Stimulated activated naive CD8-positive, alpha-beta T cell treated with anti-CD3 and anti-CD28 coated beads, Interleukin-15, Interleukin-2, amounts not matched to agents 100 ng/mL and 50 ng/mL, for 24 hours (primary cell): Measurements from ENCODE around the gene DIAPH3.

ENCODE experiments used
- H3K27ac Mint-ChIP-seq: one replicate; pipeline ENCODE4 v1.8.0; 2021; ENCODE audit warnings: mild to moderate bottlenecking, mixed read lengths
- H3K27me3 Mint-ChIP-seq: one replicate; pipeline ENCODE4 v1.8.0; 2021; ENCODE audit warnings: mixed read lengths
- H3K36me3 Mint-ChIP-seq: one replicate; pipeline ENCODE4 v1.8.0; 2021; ENCODE audit warnings: low read depth, mixed read lengths
- H3K4me1 Mint-ChIP-seq: one replicate; pipeline ENCODE4 v1.8.0; 2021; ENCODE audit warnings: low read depth, mixed read lengths
- H3K4me3 Mint-ChIP-seq: one replicate; pipeline ENCODE4 v1.8.0; 2021; ENCODE audit warnings: mild to moderate bottlenecking, mixed read lengths
- H3K9me3 Mint-ChIP-seq: one replicate; pipeline ENCODE4 v1.8.0; 2021; ENCODE audit warnings: mixed read lengths

DIAPH3 gene

DNA sequence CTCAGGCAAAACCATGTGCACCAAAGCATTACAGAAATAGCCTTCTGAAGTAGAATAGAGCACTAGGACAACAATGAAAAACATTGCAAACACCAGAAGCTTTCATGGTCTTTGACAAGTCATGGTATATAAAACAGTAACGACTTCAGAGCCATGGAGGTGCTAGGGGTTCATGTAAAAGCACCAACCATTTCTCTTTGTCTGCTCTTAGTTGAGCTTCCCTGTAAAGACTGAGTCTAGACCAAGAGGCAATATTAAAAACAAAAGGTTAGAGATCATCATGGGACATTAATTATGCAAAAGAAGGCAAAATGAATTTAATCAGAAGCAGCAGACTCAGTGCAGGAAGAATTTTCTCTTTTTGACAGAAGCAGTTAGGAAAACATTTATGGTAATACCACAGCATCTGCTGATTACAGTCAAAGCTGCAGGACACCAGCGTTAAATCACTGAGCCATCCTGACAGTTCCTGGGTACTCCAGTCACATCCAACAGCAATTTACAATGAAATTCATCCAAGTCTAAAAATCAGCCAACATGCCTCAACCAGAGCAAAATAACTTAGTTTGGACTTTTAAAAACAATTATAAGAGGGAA, 476.8 kb downstream of the DIAPH3 start:
- H3K27ac Mint-ChIP-seq = no peak overlapping the region
- H3K4me3 Mint-ChIP-seq = no peak overlapping the region
- no peaks in the 10 kb centered on the region for H3K27me3 Mint-ChIP-seq
- no peaks in the 10 kb centered on the region for H3K9me3 Mint-ChIP-seq
- H3K36me3 Mint-ChIP-seq = no peaks in the 10 kb centered on the region
- H3K4me1 Mint-ChIP-seq = no peaks in the 10 kb centered on the region

DNA sequence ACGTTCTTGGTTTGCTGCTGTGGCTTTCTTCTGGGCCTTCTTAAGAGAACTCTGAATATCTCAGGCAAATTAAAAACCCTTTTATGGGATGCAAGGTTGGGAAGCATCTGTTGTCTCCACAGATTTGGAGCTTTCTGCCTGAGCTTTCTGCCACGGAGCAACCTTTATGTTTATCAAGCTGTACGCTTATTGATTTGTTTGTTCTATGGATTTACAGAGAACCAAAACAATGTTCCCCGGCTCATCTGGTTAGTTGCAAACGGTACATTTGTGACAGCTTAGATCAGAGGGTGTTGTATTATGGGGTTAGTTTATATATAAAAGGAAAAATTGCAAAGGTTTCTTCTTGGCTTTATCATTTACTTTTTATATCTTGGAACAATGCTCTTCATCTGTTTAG, 479.6 kb downstream of the DIAPH3 start:
- Mint-ChIP-seq H3K27ac (no peak overlapping the region), H3K9me3 (no peaks in the 10 kb centered on the region), H3K36me3 (no peaks in the 10 kb centered on the region), H3K4me3 (no peak overlapping the region), H3K4me1 (no peaks in the 10 kb centered on the region), H3K27me3 (no peaks in the 10 kb centered on the region)

- H3K4me1 Mint-ChIP-seq = no peaks in the 10 kb centered on the region
- H3K9me3 Mint-ChIP-seq = no peaks in the 10 kb centered on the region
- H3K27ac Mint-ChIP-seq = no peak overlapping the region
- H3K27me3 Mint-ChIP-seq = no peaks in the 10 kb centered on the region
- no peaks in the 10 kb centered on the region for H3K36me3 Mint-ChIP-seq
- H3K4me3 Mint-ChIP-seq = no peak overlapping the region
These were observed 482.0 kb downstream of the DIAPH3 start for GRCh38 chr13:59681636-59682311.

GRCh38 chr13:59680429-59681024, 483.2 kb downstream of the DIAPH3 start:
- Mint-ChIP-seq H3K4me1 (no peaks in the 10 kb centered on the region), H3K36me3 (no peaks in the 10 kb centered on the region), H3K4me3 (no peak overlapping the region), H3K9me3 (no peaks in the 10 kb centered on the region), H3K27ac (no peak overlapping the region), H3K27me3 (no peaks in the 10 kb centered on the region)

GRCh38 chr13:59679254-59679653, 484.5 kb downstream of the DIAPH3 start:
- Mint-ChIP-seq H3K4me3 (no peak overlapping the region), H3K9me3 (no peaks in the 10 kb centered on the region), H3K27ac (no peak overlapping the region), H3K4me1 (no peaks in the 10 kb centered on the region), H3K27me3 (no peaks in the 10 kb centered on the region), H3K36me3 (no peaks in the 10 kb centered on the region)

- Mint-ChIP-seq H3K4me3 (no peak overlapping the region), H3K4me1 (no peaks in the 10 kb centered on the region), H3K9me3 (no peaks in the 10 kb centered on the region), H3K27ac (no peak overlapping the region), H3K27me3 (no peaks in the 10 kb centered on the region), H3K36me3 (no peaks in the 10 kb centered on the region)
These were observed 485.5 kb downstream of the DIAPH3 start for GRCh38 chr13:59677966-59678814.

- no peak overlapping the region for H3K27ac Mint-ChIP-seq
- no peak overlapping the region for H3K4me3 Mint-ChIP-seq
- H3K4me1 Mint-ChIP-seq = no peaks in the 10 kb centered on the region
- H3K27me3 Mint-ChIP-seq = no peaks in the 10 kb centered on the region
- H3K36me3 Mint-ChIP-seq = no peaks in the 10 kb centered on the region
- no peaks in the 10 kb centered on the region for H3K9me3 Mint-ChIP-seq
These were observed 486.3 kb downstream of the DIAPH3 start for GRCh38 chr13:59677430-59677829.

DNA sequence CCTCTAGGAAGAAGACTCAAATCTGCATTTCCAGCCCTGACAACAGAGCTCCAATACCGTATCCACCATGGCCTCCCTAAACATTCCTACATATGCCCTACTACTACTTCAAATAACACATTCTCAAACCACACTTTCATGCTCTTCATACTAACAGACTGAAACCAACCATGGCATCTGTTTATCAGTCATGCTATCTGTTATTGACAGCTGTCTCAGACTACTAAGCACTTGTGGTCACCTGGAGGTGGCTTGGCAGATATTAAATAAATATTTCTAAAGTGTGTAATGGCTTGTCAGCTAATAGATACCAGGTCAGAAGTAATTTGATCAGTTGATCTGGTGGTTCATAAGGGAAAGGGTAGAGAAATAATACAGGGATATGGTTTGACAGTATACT, 489.1 kb downstream of the DIAPH3 start:
- Mint-ChIP-seq H3K27me3 (no peaks in the 10 kb centered on the region), H3K27ac (no peak overlapping the region), H3K36me3 (no peaks in the 10 kb centered on the region), H3K9me3 (no peaks in the 10 kb centered on the region), H3K4me3 (no peak overlapping the region), H3K4me1 (peaks cover 4% of the 10 kb centered on the region)

- H3K27me3 Mint-ChIP-seq = no peaks in the 10 kb centered on the region
- H3K4me3 Mint-ChIP-seq = no peak overlapping the region
- H3K9me3 Mint-ChIP-seq = no peaks in the 10 kb centered on the region
- H3K27ac Mint-ChIP-seq = no peak overlapping the region
- peaks cover 4% of the 10 kb centered on the region for H3K4me1 Mint-ChIP-seq
- H3K36me3 Mint-ChIP-seq = no peaks in the 10 kb centered on the region
These were observed 490.4 kb downstream of the DIAPH3 start for GRCh38 chr13:59673286-59673685.

DNA sequence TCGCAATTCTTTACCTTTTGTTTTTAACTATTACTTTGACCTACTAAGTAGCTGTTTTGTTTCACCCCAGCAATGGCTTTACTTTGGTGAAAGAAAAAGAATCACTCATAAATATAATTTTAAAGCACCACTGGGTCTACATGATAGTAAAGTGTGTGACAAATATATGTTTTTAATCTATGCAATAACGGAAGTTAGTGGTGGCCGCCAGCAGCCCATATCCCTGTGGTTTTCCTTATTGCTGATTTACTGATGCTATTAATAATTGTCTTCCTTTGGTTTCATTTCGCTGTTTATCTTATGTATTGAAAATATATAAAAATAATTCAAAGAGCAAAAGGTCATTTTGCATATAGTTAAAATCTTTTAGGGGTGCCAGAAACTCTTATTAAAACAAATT, 491.3 kb downstream of the DIAPH3 start:
- Mint-ChIP-seq H3K9me3 (no peaks in the 10 kb centered on the region), H3K4me3 (no peak overlapping the region), H3K27ac (no peak overlapping the region), H3K36me3 (no peaks in the 10 kb centered on the region), H3K4me1 (peaks cover 4% of the 10 kb centered on the region), H3K27me3 (no peaks in the 10 kb centered on the region)

GRCh38 chr13:59671881-59672280, 491.8 kb downstream of the DIAPH3 start:
- H3K4me1 Mint-ChIP-seq = peaks cover 4% of the 10 kb centered on the region
- H3K4me3 Mint-ChIP-seq = no peak overlapping the region
- no peak overlapping the region for H3K27ac Mint-ChIP-seq
- H3K27me3 Mint-ChIP-seq = no peaks in the 10 kb centered on the region
- H3K36me3 Mint-ChIP-seq = no peaks in the 10 kb centered on the region
- no peaks in the 10 kb centered on the region for H3K9me3 Mint-ChIP-seq

DNA sequence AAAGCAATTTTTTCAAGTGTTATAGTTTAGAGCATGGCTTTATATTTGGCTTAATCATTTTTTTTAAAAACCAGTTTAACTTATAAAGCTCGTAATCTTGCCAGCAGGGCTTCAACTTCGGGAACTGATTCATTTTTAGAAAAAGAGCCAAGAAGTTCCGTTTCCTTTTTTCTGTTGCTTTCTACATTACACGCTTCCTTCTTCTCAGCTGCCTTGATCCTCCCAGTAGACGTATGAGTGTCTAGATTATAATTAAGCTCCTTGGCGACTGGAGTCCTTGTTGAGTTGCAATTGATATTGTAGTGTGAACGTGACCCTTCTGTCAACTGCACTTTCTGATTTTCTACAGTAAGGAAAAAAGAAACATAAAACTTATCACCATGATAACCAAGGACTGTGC, 497.2 kb downstream of the DIAPH3 start:
- no peaks in the 10 kb centered on the region for H3K27me3 Mint-ChIP-seq
- H3K9me3 Mint-ChIP-seq = no peaks in the 10 kb centered on the region
- H3K4me3 Mint-ChIP-seq = no peak overlapping the region
- H3K36me3 Mint-ChIP-seq = no peaks in the 10 kb centered on the region
- no peaks in the 10 kb centered on the region for H3K4me1 Mint-ChIP-seq
- H3K27ac Mint-ChIP-seq = no peak overlapping the region

DNA sequence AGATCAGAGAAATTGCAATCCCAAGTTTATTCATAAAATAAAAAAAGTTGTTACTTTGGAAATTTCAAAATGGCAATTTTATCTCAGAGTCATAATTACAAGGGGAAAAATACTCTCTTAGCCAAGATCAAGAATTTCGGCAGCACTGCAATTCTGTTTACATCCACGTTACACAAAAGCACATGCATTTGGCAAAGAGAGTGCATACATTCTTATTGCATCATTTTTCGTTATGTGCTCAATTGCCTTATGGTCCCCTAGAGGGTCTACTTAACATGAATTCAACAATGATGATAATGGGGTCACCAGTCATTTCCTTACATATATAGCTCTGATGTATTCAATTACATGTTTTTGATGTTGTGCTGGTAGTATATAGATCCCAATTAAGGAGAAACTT, 498.0 kb downstream of the DIAPH3 start:
- Mint-ChIP-seq H3K4me1 (no peaks in the 10 kb centered on the region), H3K36me3 (no peaks in the 10 kb centered on the region), H3K4me3 (no peak overlapping the region), H3K9me3 (no peaks in the 10 kb centered on the region), H3K27ac (no peak overlapping the region), H3K27me3 (no peaks in the 10 kb centered on the region)

- no peaks in the 10 kb centered on the region for H3K27me3 Mint-ChIP-seq
- H3K4me3 Mint-ChIP-seq = no peak overlapping the region
- H3K36me3 Mint-ChIP-seq = no peaks in the 10 kb centered on the region
- H3K27ac Mint-ChIP-seq = no peak overlapping the region
- no peaks in the 10 kb centered on the region for H3K4me1 Mint-ChIP-seq
- H3K9me3 Mint-ChIP-seq = no peaks in the 10 kb centered on the region
These were observed 498.5 kb downstream of the DIAPH3 start for GRCh38 chr13:59665184-59665583.

- H3K27me3 Mint-ChIP-seq = no peaks in the 10 kb centered on the region
- no peaks in the 10 kb centered on the region for H3K4me1 Mint-ChIP-seq
- no peak overlapping the region for H3K4me3 Mint-ChIP-seq
- no peaks in the 10 kb centered on the region for H3K9me3 Mint-ChIP-seq
- no peak overlapping the region for H3K27ac Mint-ChIP-seq
- no peaks in the 10 kb centered on the region for H3K36me3 Mint-ChIP-seq
These were observed 499.1 kb downstream of the DIAPH3 start for GRCh38 chr13:59664586-59664985.
